Stimulated activated naive CD8-positive, alpha-beta T cell treated with anti-CD3 and anti-CD28 coated beads, Interleukin-15, Interleukin-2, amounts not matched to agents 100 ng/mL and 50 ng/mL, for 24 hours (primary cell): ENCODE results near the gene EEF1AKMT1.

Experiments used
- H3K27ac Mint-ChIP-seq: one replicate; pipeline ENCODE4 v1.8.0; 2021; ENCODE audit warnings: mild to moderate bottlenecking, mixed read lengths
- H3K27me3 Mint-ChIP-seq: one replicate; pipeline ENCODE4 v1.8.0; 2021; ENCODE audit warnings: mixed read lengths
- H3K36me3 Mint-ChIP-seq: one replicate; pipeline ENCODE4 v1.8.0; 2021; ENCODE audit warnings: low read depth, mixed read lengths
- H3K4me1 Mint-ChIP-seq: one replicate; pipeline ENCODE4 v1.8.0; 2021; ENCODE audit warnings: low read depth, mixed read lengths
- H3K4me3 Mint-ChIP-seq: one replicate; pipeline ENCODE4 v1.8.0; 2021; ENCODE audit warnings: mild to moderate bottlenecking, mixed read lengths
- H3K9me3 Mint-ChIP-seq: one replicate; pipeline ENCODE4 v1.8.0; 2021; ENCODE audit warnings: mixed read lengths

The EEF1AKMT1 gene

DNA sequence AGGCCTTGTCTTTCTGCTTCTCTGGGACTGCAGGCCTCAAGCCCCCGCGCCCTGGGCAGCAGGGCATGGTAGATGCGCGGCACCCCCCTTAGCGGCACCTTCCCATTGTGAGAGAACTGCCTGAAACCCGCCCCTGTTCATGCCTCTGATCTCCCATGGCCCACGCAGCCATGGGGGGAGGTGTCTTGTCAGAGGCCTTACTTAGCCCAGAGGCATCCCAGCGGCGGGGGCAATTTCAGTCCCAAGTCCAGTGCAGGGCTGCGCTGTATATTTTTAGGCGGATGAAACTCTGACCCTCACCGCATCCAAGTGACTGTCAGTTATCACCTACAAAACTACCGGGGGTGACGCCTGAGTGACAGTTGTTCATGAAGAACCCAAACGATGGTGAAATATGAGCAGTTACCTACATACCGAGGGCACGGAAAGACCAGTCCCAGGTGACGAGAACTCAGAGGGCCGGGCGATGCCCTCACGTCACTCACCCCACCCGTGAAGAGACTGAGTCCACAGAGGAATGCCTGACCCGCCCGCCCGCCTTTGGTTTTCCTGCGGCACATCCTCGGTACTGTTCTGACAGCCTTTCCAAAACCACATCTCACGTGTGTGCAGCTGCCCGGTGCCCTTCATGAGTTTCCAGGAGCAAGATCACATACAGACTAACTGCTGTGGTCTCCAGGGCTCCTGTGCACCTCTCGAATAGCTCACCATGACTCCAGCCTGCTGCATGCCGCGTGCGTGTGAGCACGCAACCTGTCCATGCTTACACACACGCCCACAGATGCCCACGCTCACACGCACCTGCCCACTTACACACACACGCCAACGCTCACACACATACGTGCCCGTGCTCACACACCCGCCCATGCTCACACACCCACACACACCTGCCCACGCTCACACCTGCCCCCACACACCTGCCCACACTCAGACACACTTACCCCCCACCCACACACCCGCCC lies 55.9 kb downstream of the EEF1AKMT1 start:
- Mint-ChIP-seq H3K27me3 (peaks cover 24% of the 10 kb centered on the region), H3K4me1 (peaks cover 20% of the 10 kb centered on the region), H3K4me3 (no peak overlapping the region), H3K36me3 (no peaks in the 10 kb centered on the region), H3K9me3 (no peaks in the 10 kb centered on the region), H3K27ac (no peak overlapping the region)

- no peaks in the 10 kb centered on the region for H3K36me3 Mint-ChIP-seq
- no peak overlapping the region for H3K27ac Mint-ChIP-seq
- H3K4me3 Mint-ChIP-seq: no peak overlapping the region
- H3K27me3 Mint-ChIP-seq: peaks cover 18% of the 10 kb centered on the region
- H3K4me1 Mint-ChIP-seq: peaks cover 18% of the 10 kb centered on the region
- no peaks in the 10 kb centered on the region for H3K9me3 Mint-ChIP-seq
Observed at GRCh38 chr13:20716951-20717350, 56.8 kb downstream of the EEF1AKMT1 start.

DNA sequence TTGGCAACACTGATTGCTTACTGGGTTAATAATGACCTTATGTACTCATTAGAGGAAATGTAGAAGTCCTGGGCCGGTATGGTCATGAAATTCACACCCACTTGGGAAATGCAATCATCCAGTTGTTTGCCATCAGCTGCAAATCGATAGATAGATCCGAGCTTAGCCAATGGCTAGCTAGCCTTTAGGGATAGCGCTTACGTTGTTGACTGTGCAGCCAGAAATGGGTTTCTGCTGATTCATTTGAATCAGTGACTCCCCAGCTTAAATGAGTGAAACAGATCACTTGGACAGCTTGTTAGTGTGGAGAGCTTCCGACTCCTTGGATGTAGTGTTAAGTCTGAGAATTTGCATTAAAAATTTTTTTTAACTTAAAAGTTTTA lies 58.4 kb downstream of the EEF1AKMT1 start:
- no peak overlapping the region for H3K4me3 Mint-ChIP-seq
- H3K36me3 Mint-ChIP-seq: no peaks in the 10 kb centered on the region
- peaks cover 14% of the 10 kb centered on the region for H3K27me3 Mint-ChIP-seq
- peaks cover 18% of the 10 kb centered on the region for H3K4me1 Mint-ChIP-seq
- no peaks in the 10 kb centered on the region for H3K9me3 Mint-ChIP-seq
- H3K27ac Mint-ChIP-seq: no peak overlapping the region

DNA sequence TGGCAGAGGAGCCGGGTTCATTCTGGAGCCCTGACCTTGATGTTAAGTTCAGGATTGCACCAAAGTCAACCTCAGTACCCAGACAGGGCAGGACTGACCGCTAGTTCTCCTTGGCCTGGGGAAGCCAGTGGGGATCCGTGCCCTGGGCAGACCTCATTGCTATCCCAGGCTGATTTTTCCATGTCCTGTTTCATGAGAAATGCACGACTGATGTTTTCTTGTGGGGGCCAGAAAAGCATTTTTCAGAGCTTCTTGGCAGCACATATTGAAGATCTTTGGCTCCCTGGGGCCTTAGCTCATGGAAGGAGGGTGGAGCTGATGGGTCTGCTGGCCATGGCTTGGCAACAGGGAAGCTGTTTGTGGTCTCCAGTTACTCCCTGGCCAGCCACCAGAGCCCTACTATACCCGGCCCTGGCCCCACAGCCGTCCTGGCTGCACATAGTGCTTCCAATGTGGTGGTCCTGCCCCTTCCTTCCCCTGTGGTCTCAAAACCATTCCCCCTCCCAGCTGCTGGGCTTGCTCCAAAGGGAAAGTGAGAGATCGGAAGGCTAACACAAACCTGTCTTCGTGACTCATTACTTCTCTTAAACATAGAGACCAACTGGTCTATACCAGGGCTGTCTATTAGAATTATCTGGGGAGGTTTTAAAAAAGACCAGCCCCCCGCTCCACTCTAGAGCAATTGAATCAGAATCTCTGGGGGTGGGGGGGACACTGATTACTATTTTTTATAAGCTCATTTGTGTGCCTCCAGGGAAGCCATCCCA lies 59.0 kb downstream of the EEF1AKMT1 start:
- Mint-ChIP-seq H3K4me3 (no peak overlapping the region), H3K4me1 (peaks cover 20% of the 10 kb centered on the region), H3K27me3 (peaks cover 14% of the 10 kb centered on the region), H3K27ac (no peak overlapping the region), H3K36me3 (no peaks in the 10 kb centered on the region), H3K9me3 (no peaks in the 10 kb centered on the region)

GRCh38 chr13:20714161-20714560 lies 59.6 kb downstream of the EEF1AKMT1 start:
- Mint-ChIP-seq H3K36me3 (no peaks in the 10 kb centered on the region), H3K4me3 (peak overlapping the region; percentile 7), H3K9me3 (no peaks in the 10 kb centered on the region), H3K4me1 (peaks cover 26% of the 10 kb centered on the region), H3K27ac (no peak overlapping the region), H3K27me3 (peaks cover 14% of the 10 kb centered on the region)

DNA sequence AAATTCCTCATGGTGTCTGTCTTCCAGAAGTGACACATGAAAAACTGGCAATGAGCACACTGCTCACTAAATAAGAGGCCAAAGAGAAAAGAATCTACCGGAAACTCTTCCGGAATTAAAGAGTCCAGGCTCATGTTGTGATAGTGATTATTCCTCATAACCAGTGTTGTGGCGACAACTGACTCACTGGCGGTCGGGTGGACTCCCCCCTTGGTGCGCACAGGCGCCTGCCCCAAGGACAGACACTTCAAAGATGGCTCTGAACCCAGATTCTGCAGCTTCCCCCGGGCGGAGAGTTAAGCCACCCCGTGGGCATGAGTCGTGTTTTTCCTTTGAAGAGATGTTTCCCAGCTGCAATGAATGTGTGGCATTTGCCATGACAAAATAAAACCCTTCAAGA lies 60.0 kb downstream of the EEF1AKMT1 start:
- H3K27ac Mint-ChIP-seq: no peak overlapping the region
- H3K4me1 Mint-ChIP-seq: peaks cover 29% of the 10 kb centered on the region

GRCh38 chr13:20713014-20713376 lies 60.8 kb downstream of the EEF1AKMT1 start:
- Mint-ChIP-seq H3K9me3 (no peaks in the 10 kb centered on the region), H3K4me3 (no peak overlapping the region), H3K27me3 (peaks cover 14% of the 10 kb centered on the region), H3K4me1 (peaks cover 29% of the 10 kb centered on the region), H3K27ac (no peak overlapping the region), H3K36me3 (no peaks in the 10 kb centered on the region)

More for the DNA sequence above, 60.0 kb downstream of the EEF1AKMT1 start:
- no peaks in the 10 kb centered on the region for H3K36me3 Mint-ChIP-seq
- peak overlapping the region; percentile 7 for H3K4me3 Mint-ChIP-seq
- peaks cover 14% of the 10 kb centered on the region for H3K27me3 Mint-ChIP-seq
- no peaks in the 10 kb centered on the region for H3K9me3 Mint-ChIP-seq

DNA sequence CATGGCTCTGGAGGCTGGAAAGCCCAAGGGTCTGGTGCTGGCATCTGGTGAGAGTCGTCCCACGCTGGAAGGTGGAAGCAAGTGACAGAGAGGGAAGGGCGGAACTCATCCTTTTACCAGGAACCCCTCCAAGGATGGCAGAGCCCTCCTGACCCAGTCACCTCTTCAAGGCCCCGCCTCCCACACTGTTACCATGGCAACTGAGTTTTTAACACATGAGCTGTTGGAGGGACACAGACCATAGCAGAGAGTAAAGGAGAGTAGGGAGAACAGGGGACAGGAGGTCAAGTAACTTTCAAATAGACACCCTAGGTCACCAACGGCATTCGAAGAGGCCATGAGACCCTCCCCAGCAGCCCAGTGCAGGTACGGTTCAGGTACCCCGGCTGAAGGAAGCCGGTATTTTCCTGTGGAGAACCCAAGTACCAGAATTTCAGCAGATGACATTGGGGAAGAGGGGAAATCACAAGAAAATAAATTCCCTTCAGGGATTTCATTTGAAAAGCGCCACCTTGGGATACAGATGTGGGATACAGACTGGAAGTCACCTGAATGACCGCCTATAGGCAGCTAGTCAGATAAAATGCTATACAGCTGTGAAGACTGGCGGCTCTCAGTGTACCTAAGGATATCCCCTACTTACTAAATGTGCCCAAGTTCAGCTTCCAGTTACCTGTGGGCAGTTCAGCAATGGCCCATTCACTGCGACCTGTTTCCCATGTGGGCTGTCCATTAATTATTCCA lies 62.3 kb downstream of the EEF1AKMT1 start:
- H3K27me3 Mint-ChIP-seq: peaks cover 14% of the 10 kb centered on the region
- H3K4me1 Mint-ChIP-seq: peaks cover 29% of the 10 kb centered on the region
- no peaks in the 10 kb centered on the region for H3K36me3 Mint-ChIP-seq
- H3K27ac Mint-ChIP-seq: no peak overlapping the region
- H3K9me3 Mint-ChIP-seq: no peaks in the 10 kb centered on the region
- H3K4me3 Mint-ChIP-seq: no peak overlapping the region

GRCh38 chr13:20709782-20710181 lies 64.0 kb downstream of the EEF1AKMT1 start:
- Mint-ChIP-seq H3K27me3 (peaks cover 14% of the 10 kb centered on the region), H3K4me3 (no peak overlapping the region), H3K9me3 (no peaks in the 10 kb centered on the region), H3K4me1 (peaks cover 29% of the 10 kb centered on the region), H3K27ac (no peak overlapping the region), H3K36me3 (no peaks in the 10 kb centered on the region)

DNA sequence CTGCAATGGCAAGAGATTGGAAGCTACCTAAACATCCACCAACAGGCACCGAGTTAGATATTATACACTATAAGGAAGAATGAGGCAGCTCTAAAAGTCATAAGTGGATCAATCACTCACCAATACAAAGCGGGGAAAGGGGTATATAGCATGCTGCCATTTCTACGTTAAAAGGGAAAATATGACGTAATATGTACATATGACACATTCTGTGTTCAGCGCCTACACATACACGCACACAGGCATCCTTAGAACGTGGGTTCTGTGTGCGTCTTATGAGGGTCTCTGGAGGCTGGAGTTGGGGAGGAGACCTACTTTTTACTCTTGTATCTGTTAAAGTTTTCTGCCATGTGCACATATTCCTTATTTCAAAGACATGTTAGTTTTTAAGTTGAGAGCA lies 64.4 kb downstream of the EEF1AKMT1 start:
- Mint-ChIP-seq H3K36me3 (no peaks in the 10 kb centered on the region), H3K4me1 (peaks cover 29% of the 10 kb centered on the region), H3K9me3 (no peaks in the 10 kb centered on the region), H3K4me3 (no peak overlapping the region), H3K27me3 (peaks cover 14% of the 10 kb centered on the region), H3K27ac (no peak overlapping the region)

DNA sequence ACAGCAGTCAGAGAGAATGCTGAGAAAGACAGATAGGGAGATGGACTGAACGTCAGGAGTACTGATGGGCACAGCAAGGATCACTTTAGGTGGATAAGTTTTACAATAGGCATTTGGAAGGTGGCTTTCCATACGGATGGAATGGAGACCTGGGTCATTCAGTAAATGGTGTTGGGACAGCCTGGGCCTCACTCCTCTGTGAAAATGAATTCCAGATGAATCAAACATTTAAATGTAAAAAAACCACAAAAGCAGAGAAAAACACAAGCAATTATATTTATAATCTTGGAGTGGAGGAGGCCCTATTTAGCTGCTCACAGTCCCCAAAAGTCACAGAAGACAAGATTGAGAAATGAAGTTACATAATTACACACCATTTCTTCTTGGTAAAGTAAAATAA lies 65.5 kb downstream of the EEF1AKMT1 start:
- peaks cover 19% of the 10 kb centered on the region for H3K4me1 Mint-ChIP-seq
- H3K9me3 Mint-ChIP-seq: no peaks in the 10 kb centered on the region
- no peak overlapping the region for H3K4me3 Mint-ChIP-seq
- H3K27ac Mint-ChIP-seq: no peak overlapping the region
- peaks cover 5% of the 10 kb centered on the region for H3K27me3 Mint-ChIP-seq
- H3K36me3 Mint-ChIP-seq: no peaks in the 10 kb centered on the region

DNA sequence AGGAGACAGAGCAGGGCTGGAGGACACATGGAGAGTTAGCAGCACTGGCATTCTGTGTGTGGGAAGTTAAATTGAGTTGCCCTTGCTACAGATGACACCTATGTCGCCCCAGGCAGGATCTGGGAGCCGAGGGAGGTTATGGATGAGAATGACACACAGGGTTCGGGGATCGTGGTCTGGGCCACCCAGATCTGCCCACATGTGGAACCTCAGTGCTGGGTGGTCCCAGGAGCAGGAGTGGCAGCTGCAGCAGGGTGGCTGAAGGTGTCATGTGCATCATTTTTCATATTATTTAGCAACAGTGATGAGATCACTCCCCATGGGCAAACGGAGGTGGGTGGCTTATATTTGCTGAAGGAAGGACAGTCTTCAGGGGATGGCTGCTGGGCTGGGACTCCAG lies 67.1 kb downstream of the EEF1AKMT1 start:
- H3K4me1 Mint-ChIP-seq: peaks cover 26% of the 10 kb centered on the region
- H3K36me3 Mint-ChIP-seq: no peaks in the 10 kb centered on the region
- no peak overlapping the region for H3K4me3 Mint-ChIP-seq
- no peak overlapping the region for H3K27ac Mint-ChIP-seq
- no peaks in the 10 kb centered on the region for H3K27me3 Mint-ChIP-seq
- no peaks in the 10 kb centered on the region for H3K9me3 Mint-ChIP-seq

DNA sequence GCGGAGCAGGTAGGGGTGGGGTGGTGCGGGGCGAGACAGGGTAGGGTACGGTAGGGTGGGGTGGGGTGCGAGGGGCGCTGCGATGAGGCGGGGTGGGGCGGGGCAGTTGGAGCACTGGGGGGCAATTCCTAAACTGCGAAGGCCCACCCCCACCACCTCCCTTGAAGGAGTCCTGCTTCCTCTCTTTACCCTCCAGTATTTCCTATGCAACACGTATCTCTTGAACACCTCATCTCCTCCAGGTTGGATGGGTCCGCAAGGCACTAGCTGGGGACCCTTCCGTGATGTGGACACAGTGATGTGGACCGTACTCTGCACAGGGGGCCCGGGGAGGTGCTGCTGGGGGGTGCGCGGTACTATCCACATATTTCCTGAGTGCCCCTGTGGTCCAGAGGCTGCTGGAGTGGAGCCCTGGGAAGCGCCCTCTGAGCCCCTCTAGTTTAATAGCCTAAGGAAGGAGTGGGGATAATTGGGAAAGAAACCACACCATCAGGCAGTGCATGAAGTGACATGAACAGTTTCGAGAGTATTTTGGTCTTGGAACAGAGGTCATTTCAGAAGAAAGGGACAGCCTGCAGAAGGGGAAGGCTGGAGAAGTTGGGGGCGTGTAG lies 69.2 kb downstream of the EEF1AKMT1 start:
- H3K9me3 Mint-ChIP-seq: no peaks in the 10 kb centered on the region
- no peak overlapping the region for H3K27ac Mint-ChIP-seq
- H3K4me1 Mint-ChIP-seq: peaks cover 26% of the 10 kb centered on the region
- no peaks in the 10 kb centered on the region for H3K36me3 Mint-ChIP-seq
- H3K4me3 Mint-ChIP-seq: peak overlapping the region; percentile 59
- peaks cover 18% of the 10 kb centered on the region for H3K27me3 Mint-ChIP-seq

DNA sequence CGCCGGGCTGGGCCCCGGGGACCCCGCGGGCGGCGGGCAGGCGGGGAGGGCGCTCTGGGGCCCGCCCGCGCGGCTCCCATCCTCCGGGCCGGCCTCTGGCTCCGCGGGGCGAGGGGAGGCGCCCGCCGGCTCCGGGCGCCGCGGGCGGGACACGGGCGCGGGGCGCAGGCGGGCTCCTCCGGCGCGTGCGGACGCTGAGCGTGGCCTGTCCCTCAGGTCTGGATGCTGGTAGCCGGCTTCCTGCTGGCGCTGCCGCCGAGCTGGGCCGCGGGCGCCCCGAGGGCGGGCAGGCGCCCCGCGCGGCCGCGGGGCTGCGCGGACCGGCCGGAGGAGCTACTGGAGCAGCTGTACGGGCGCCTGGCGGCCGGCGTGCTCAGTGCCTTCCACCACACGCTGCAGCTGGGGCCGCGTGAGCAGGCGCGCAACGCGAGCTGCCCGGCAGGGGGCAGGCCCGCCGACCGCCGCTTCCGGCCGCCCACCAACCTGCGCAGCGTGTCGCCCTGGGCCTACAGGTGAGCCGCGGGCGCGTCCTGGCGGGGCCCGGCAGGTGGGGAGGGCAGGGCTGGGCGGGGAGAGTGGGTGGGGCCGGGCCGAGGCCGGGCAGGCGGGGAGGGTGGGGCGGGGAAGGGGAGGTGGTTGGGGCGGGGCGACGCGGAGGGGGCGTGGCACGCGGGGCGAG lies 69.8 kb downstream of the EEF1AKMT1 start:
- H3K4me3 Mint-ChIP-seq: no peak overlapping the region
- H3K4me1 Mint-ChIP-seq: peaks cover 19% of the 10 kb centered on the region
- H3K36me3 Mint-ChIP-seq: no peaks in the 10 kb centered on the region
- peaks cover 19% of the 10 kb centered on the region for H3K27me3 Mint-ChIP-seq
- no peaks in the 10 kb centered on the region for H3K9me3 Mint-ChIP-seq
- H3K27ac Mint-ChIP-seq: no peak overlapping the region
